HS-27A (cell line): ENCODE data around the gene MGAT5.

ENCODE experiments used
- DNase-seq: peaks from one replicate; pipeline ENCODE4 v3.0.0-alpha.2; 2012; ENCODE audit warnings: low read depth, missing footprints

MGAT5 gene

GRCh38 chr2:134399096-134399495 is 145.2 kb downstream of the MGAT5 start:
- DNase-seq = no peak

GRCh38 chr2:134401081-134401497 is 147.2 kb downstream of the MGAT5 start:
- DNase-seq = no peak

- no peak for DNase-seq
These were observed 147.9 kb downstream of the MGAT5 start for GRCh38 chr2:134401789-134402188.

GRCh38 chr2:134402410-134402809 is 148.5 kb downstream of the MGAT5 start:
- DNase-seq = no peak

- DNase-seq = no peak
These were observed 151.8 kb downstream of the MGAT5 start for GRCh38 chr2:134405611-134406081.

GRCh38 chr2:134406311-134406710 is 152.4 kb downstream of the MGAT5 start:
- no peak for DNase-seq

- no peak for DNase-seq
These were observed 152.9 kb downstream of the MGAT5 start for GRCh38 chr2:134406736-134407135.

- no peak for DNase-seq
These were observed 153.4 kb downstream of the MGAT5 start for GRCh38 chr2:134407154-134407890.

- DNase-seq = no peak
These were observed 154.5 kb downstream of the MGAT5 start for GRCh38 chr2:134408386-134408785.

GRCh38 chr2:134408791-134409190 is 154.9 kb downstream of the MGAT5 start:
- no peak for DNase-seq

- DNase-seq = no peak
These were observed 156.1 kb downstream of the MGAT5 start for GRCh38 chr2:134410006-134410405.

GRCh38 chr2:134410831-134411231 is 157.0 kb downstream of the MGAT5 start:
- DNase-seq = no peak

GRCh38 chr2:134411279-134411827 is 157.5 kb downstream of the MGAT5 start:
- no peak for DNase-seq

GRCh38 chr2:134411828-134412638 is 158.2 kb downstream of the MGAT5 start:
- no peak for DNase-seq

- no peak for DNase-seq
These were observed 158.7 kb downstream of the MGAT5 start for GRCh38 chr2:134412639-134412999.

- no peak for DNase-seq
These were observed 159.6 kb downstream of the MGAT5 start for GRCh38 chr2:134413430-134413829.

GRCh38 chr2:134413912-134414311 is 160.0 kb downstream of the MGAT5 start:
- no peak for DNase-seq

- no peak for DNase-seq
These were observed 162.1 kb downstream of the MGAT5 start for GRCh38 chr2:134416018-134416417.

- DNase-seq = no peak
These were observed 162.8 kb downstream of the MGAT5 start for GRCh38 chr2:134416637-134417036.

GRCh38 chr2:134417968-134418582 is 164.2 kb downstream of the MGAT5 start:
- no peak for DNase-seq

GRCh38 chr2:134420259-134420658 is 166.4 kb downstream of the MGAT5 start:
- DNase-seq = no peak

- DNase-seq = no peak
These were observed 167.0 kb downstream of the MGAT5 start for GRCh38 chr2:134420920-134421319.
